ENCODE results near the gene ERN2. TPM values are rescaled to one million over a fixed set of nuclear protein-coding genes. Genes with fewer than 3 reads are reported as not detected.
"Not testable (repeated sequence)": the region's sequence is repeated elsewhere in the genome, so short reads cannot be mapped to it uniquely, and the experiment has no call there.

Gene ERN2
- total RNA-seq, 4 donors from 2014 or later: not detected

DNA sequence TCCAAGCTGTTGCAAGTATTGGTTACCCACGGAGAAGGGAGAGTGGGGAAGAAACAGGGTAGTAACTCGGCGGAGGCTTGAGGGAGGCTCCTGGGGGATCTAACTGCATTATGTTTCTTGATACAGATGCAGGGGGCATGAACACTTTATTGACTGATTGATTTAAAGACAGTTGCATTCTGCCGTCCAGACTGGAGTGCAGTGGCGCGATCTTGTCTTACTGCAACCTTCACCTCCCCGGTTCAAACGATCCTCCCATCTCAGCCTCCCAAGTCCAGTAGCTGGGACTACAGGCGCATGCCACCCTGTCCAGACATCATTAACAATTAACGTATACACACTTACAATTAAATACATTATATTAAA, 15.1 kb upstream of the ERN2 start:
- TF ChIP-seq CTCF (IDR thresholded peaks at IDR 0.05) (peak in 1 of 6 experiments; percentile 22), POLR2A (IDR thresholded peaks at IDR 0.05) (no peak)
- DNase-seq: no peak
- H3K36me3 ChIP-seq: no peaks in the 10 kb centered on the region
- no peaks in the 10 kb centered on the region for H3K27me3 ChIP-seq
- no peak overlapping the region for H3K4me3 ChIP-seq (replicated peaks in 1 of 3)
- 59 to 60% methylated on average over 10 of the region's 10 CpGs for WGBS, 2 donors
- H3K9me3 ChIP-seq: no peaks in the 10 kb centered on the region
- H3K27ac ChIP-seq: no peak overlapping the region
- H3K4me1 ChIP-seq: no peaks in the 10 kb centered on the region
- intact Hi-C loops (cut with DNase I): no loop called here

- Histone ChIP-seq H3K27me3 (no peaks in the 10 kb centered on the region), H3K36me3 (no peaks in the 10 kb centered on the region), H3K4me3 (replicated peaks in 1 of 3) (no peak overlapping the region), H3K4me1 (no peaks in the 10 kb centered on the region), H3K9me3 (no peaks in the 10 kb centered on the region), H3K27ac (no peak overlapping the region)
- no peak for DNase-seq
- TF ChIP-seq POLR2A (IDR thresholded peaks at IDR 0.05): no peak
- 87% methylated on average over 3 of the region's 3 CpGs for WGBS, 2 donors
- intact Hi-C loops (cut with DNase I): no loop called here
Observed at GRCh38 chr16:23726710-23727109, 13.7 kb upstream of the ERN2 start.

- no peaks in the 10 kb centered on the region for H3K9me3 ChIP-seq
- no peak overlapping the region for H3K27ac ChIP-seq
- no peaks in the 10 kb centered on the region for H3K27me3 ChIP-seq
- H3K4me1 ChIP-seq: no peaks in the 10 kb centered on the region
- 68 to 77% methylated on average over 3 of the region's 3 CpGs for WGBS, 2 donors
- TF ChIP-seq POLR2A (IDR thresholded peaks at IDR 0.05) (no peak), CTCF (IDR thresholded peaks at IDR 0.05) (no peak)
- no peak for DNase-seq
- no peaks in the 10 kb centered on the region for H3K36me3 ChIP-seq
- intact Hi-C loops (cut with DNase I): no loop called here
- H3K4me3 ChIP-seq (replicated peaks in 1 of 3): no peak overlapping the region
Observed at GRCh38 chr16:23724785-23725131, 11.7 kb upstream of the ERN2 start.

GRCh38 chr16:23724096-23724784, 11.2 kb upstream of the ERN2 start:
- Histone ChIP-seq H3K27ac (no peak overlapping the region), H3K27me3 (no peaks in the 10 kb centered on the region), H3K36me3 (no peaks in the 10 kb centered on the region), H3K9me3 (no peaks in the 10 kb centered on the region), H3K4me3 (replicated peaks in 1 of 3) (no peak overlapping the region), H3K4me1 (no peaks in the 10 kb centered on the region)
- WGBS, 2 donors: 74 to 81% methylated on average over 8 of the region's 8 CpGs
- TF ChIP-seq CTCF (IDR thresholded peaks at IDR 0.05) (no peak), POLR2A (IDR thresholded peaks at IDR 0.05) (no peak)
- intact Hi-C loops (cut with DNase I): no loop called here
- no peak for DNase-seq

DNA sequence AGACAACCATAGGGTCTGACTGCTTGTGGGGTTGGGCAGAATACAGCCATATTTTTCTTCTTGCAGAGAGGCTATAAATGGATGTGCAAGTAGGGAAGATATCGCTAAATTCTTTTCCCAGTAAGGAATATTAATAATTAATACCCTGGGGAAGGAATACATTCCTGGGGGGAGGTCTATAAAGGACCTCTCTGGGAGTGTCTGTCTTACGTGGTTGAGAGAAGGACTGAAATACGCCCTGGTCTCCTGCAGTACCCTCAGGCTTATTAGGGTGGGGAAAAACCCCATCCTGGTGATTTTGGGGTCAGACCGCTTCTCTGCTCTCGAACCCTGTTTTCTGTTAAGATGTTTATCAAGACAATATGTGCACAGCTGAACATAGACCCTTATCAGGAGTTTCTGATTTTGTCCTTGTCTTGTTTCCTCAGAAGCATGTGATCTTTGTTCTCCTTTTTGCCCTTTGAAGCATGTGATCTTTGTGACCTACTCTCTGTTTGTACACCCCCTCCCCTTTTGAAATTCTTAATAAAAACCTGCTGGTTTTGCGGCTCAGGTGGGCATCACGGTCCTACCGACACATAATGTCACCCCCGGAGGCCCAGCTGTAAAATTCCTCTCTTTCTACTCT, 9.7 kb upstream of the ERN2 start:
- H3K27me3 ChIP-seq; H3K9me3 ChIP-seq; intact Hi-C loops (cut with DNase I); H3K4me1 ChIP-seq; H3K4me3 ChIP-seq (replicated peaks in 1 of 3); H3K36me3 ChIP-seq; H3K27ac ChIP-seq; DNase-seq: not testable (repeated sequence)
- WGBS, 2 donors: 85 to 88% methylated on average over 9 of the region's 9 CpGs

- no peak for TF ChIP-seq POLR2A (IDR thresholded peaks at IDR 0.05)
- TF ChIP-seq CTCF (IDR thresholded peaks at IDR 0.05): no peak
- intact Hi-C loops (cut with DNase I): no loop called here
- no peaks in the 10 kb centered on the region for H3K36me3 ChIP-seq
- no peaks in the 10 kb centered on the region for H3K4me1 ChIP-seq
- no peak overlapping the region for H3K4me3 ChIP-seq (replicated peaks in 1 of 3)
- no peak overlapping the region for H3K27ac ChIP-seq
- no peaks in the 10 kb centered on the region for H3K27me3 ChIP-seq
- no peaks in the 10 kb centered on the region for H3K9me3 ChIP-seq
- 83% methylated on average over 5 of the region's 5 CpGs for WGBS, 2 donors
- DNase-seq: no peak
Observed at GRCh38 chr16:23716484-23716883, 3.5 kb upstream of the ERN2 start.
